Measurements from ENCODE around the gene ALG9.

ALG9 gene

GRCh38 chr11:111879637-111879960, 8.2 kb upstream of the ALG9 start:
- DNase-seq (ENCODE audit: low read depth in 3 of 3) = no peak

- peak; percentile 87 to 93 (median 92) for DNase-seq (ENCODE audit: low read depth in 3 of 3)
These were observed 7.7 kb upstream of the ALG9 start, which contains the start of the genes CFAP68 and FDXACB1 for GRCh38 chr11:111878849-111879636. Gene CFAP68 (plus strand): TSS chr11:111879541. CDS start chr11:111879561, 20 bp downstream. Gene FDXACB1 (minus strand): TSS chr11:111879165. CDS start chr11:111879132, 33 bp downstream.

- DNase-seq (ENCODE audit: low read depth in 3 of 3) = no peak
These were observed 7.0 kb upstream of the ALG9 start for GRCh38 chr11:111878385-111878848.

- no peak for DNase-seq (ENCODE audit: low read depth in 3 of 3)
These were observed 346 bp upstream of the ALG9 start for GRCh38 chr11:111871693-111872161.

GRCh38 chr11:111870522-111870885, 877 bp downstream of the ALG9 start:
- DNase-seq (ENCODE audit: low read depth in 3 of 3) = no peak

GRCh38 chr11:111870113-111870512, 1.3 kb downstream of the ALG9 start:
- DNase-seq (ENCODE audit: low read depth in 3 of 3) = no peak

GRCh38 chr11:111860257-111860656, 11.1 kb downstream of the ALG9 start:
- no peak for DNase-seq (ENCODE audit: low read depth in 3 of 3)

- DNase-seq (ENCODE audit: low read depth in 3 of 3) = no peak
These were observed 15.9 kb downstream of the ALG9 start for GRCh38 chr11:111855506-111855905.

- DNase-seq (ENCODE audit: low read depth in 3 of 3) = no peak
These were observed 19.3 kb downstream of the ALG9 start for GRCh38 chr11:111852103-111852502.

- no peak for DNase-seq (ENCODE audit: low read depth in 3 of 3)
These were observed 19.7 kb downstream of the ALG9 start for GRCh38 chr11:111851636-111852035.

GRCh38 chr11:111851067-111851466, 20.3 kb downstream of the ALG9 start:
- DNase-seq (ENCODE audit: low read depth in 3 of 3) = no peak

- no peak for DNase-seq (ENCODE audit: low read depth in 3 of 3)
These were observed 21.8 kb downstream of the ALG9 start for GRCh38 chr11:111849631-111850030.

- DNase-seq (ENCODE audit: low read depth in 3 of 3) = no peak
These were observed 24.7 kb downstream of the ALG9 start for GRCh38 chr11:111846636-111847035.

GRCh38 chr11:111846063-111846462, 25.3 kb downstream of the ALG9 start:
- no peak for DNase-seq (ENCODE audit: low read depth in 3 of 3)

GRCh38 chr11:111845276-111846028, 25.9 kb downstream of the ALG9 start:
- DNase-seq (ENCODE audit: low read depth in 3 of 3) = no peak

GRCh38 chr11:111843661-111844060, 27.7 kb downstream of the ALG9 start:
- DNase-seq (ENCODE audit: low read depth in 3 of 3) = no peak

- DNase-seq (ENCODE audit: low read depth in 3 of 3) = peak; percentile 76 to 84 (median 80)
These were observed 29.9 kb downstream of the ALG9 start for GRCh38 chr11:111841370-111842053.

GRCh38 chr11:111840143-111840542, 31.2 kb downstream of the ALG9 start:
- no peak for DNase-seq (ENCODE audit: low read depth in 3 of 3)

GRCh38 chr11:111838054-111838453, 33.3 kb downstream of the ALG9 start:
- DNase-seq (ENCODE audit: low read depth in 3 of 3) = no peak

GRCh38 chr11:111837366-111837891, 34.0 kb downstream of the ALG9 start:
- no peak for DNase-seq (ENCODE audit: low read depth in 3 of 3)

- DNase-seq (ENCODE audit: low read depth in 3 of 3) = no peak
These were observed 34.7 kb downstream of the ALG9 start for GRCh38 chr11:111836721-111837120.

- no peak for DNase-seq (ENCODE audit: low read depth in 3 of 3)
These were observed 35.2 kb downstream of the ALG9 start for GRCh38 chr11:111836162-111836561.

Data from stimulated activated CD4-positive, alpha-beta T cell treated with anti-CD3 and anti-CD28 coated beads, TNF-alpha, amount 100 ng/mL, for 24 hours (primary cell).